HCT116 (cell line): Measurements from ENCODE around the gene ARHGAP10. TPM values are rescaled to one million over a fixed set of nuclear protein-coding genes. Genes with fewer than 3 reads are reported as not detected.

Source experiments
- ATAC-seq: fragments of 200-7000 bp; cut with Tn5 transposase; 2 replicates; pipeline ENCODE4 v1.9.1; 2020; ENCODE audit warnings: mild to moderate bottlenecking, moderate library complexity
- BruUV-seq: library from RNA; stranded (reverse); fragments of 400-500 nt; replicated peaks from 2 replicates; lab custom pipeline; 2021; lab: Mats Ljungman, UMichigan
- CTCF ChIA-PET: fragments of 300-600 bp; sonication (Branson Sonifier 250); formaldehyde crosslinking; loops from one replicate; lab custom pipeline; 2021; ENCODE audit warnings: antibody characterized with exemption; lab: Charles Lee
- POLR2A ChIA-PET: fragments of 300-600, 350-600 bp; sonication (Branson Sonifier 250); formaldehyde crosslinking; loops from one replicate; lab custom pipeline; 2021; ENCODE audit warnings: antibody characterized with exemption; lab: Charles Lee
- RAD21 ChIA-PET, 2 experiments: fragments of 300-600 bp; sonication (Branson Sonifier 250); formaldehyde crosslinking; loops; one replicate each; lab custom pipeline; 2023; ENCODE audit warnings: low total read pairs in 2 of 2; ENCODE audit not compliant: uncharacterized antibody in 2 of 2, unreplicated experiment in 2 of 2, low non-redundant PET in 1 of 2; lab: Charles Lee
- DNase-seq: peaks from one replicate; pipeline ENCODE4 v3.0.0-alpha.2; 2010; ENCODE audit warnings: low read depth, low spot score
- H2AFZ ChIP-seq: fragments of 200-600 bp; shearing (Covaris generic), sonication (generic); 2 replicates; pipeline ENCODE4 v1.6.1; 2017; ENCODE audit warnings: low read depth, mixed run types, mixed read lengths, antibody characterized with exemption, low read length; ENCODE audit not compliant: poor library complexity, severe bottlenecking
- H3K27ac ChIP-seq: 2 replicates; pipeline ENCODE4 v1.5.1; 2012; ENCODE audit warnings: low read depth, low read length
- H3K27me3 ChIP-seq: fragments of 200-600 bp; sonication (generic); 2 replicates; pipeline ENCODE4 v1.6.1; 2016; ENCODE audit warnings: mixed run types, low read length, mixed read lengths; ENCODE audit not compliant: insufficient read depth
- H3K36me3 ChIP-seq, 2 experiments: fragments of 200-500 bp in 1 of 2; fragments of 200-600 bp in 1 of 2; sonication (Bioruptor generic) in 1 of 2; sonication (generic) in 1 of 2; 2 replicates each; pipeline versions ENCODE4 v1.5.1 to v1.6.1; 2014 to 2016; ENCODE audit warnings: low read length in 2 of 2, inconsistent platforms in 1 of 2, mixed read lengths in 1 of 2, mixed run types in 1 of 2; ENCODE audit not compliant: insufficient read depth in 2 of 2, control insufficient read depth in 1 of 2
- H3K4me1 ChIP-seq, 2 experiments: fragments of 200-600 bp in 1 of 2; sonication (generic) in 1 of 2; 2 replicates each; pipeline versions ENCODE4 v1.5.1 to v1.6.1; 2012 to 2017; ENCODE audit warnings: low read length in 2 of 2, inconsistent platforms in 1 of 2, mild to moderate bottlenecking in 1 of 2, mixed read lengths in 1 of 2, mixed run types in 1 of 2, moderate library complexity in 1 of 2; ENCODE audit not compliant: insufficient read depth in 2 of 2, control insufficient read depth in 1 of 2
- H3K4me2 ChIP-seq: fragments of 200-600 bp; sonication (generic); 2 replicates; pipeline ENCODE4 v1.6.1; 2017; ENCODE audit warnings: mixed run types, low read length, mixed read lengths
- H3K4me3 ChIP-seq, 2 experiments: fragments of 200-600 bp in 1 of 2; sonication (generic) in 1 of 2; replicated peaks in 1 of 2; 2 replicates each; pipeline ENCODE4 v1.5.1; 2011 to 2016; ENCODE audit warnings: low read length in 2 of 2, control low read depth in 1 of 2, low read depth in 1 of 2, mild to moderate bottlenecking in 1 of 2, mixed read lengths in 1 of 2, mixed run types in 1 of 2
- H3K79me2 ChIP-seq: fragments of 200-600 bp; sonication (generic); 2 replicates; pipeline ENCODE4 v1.6.1; 2017; ENCODE audit warnings: mild to moderate bottlenecking, mixed run types, low read length, moderate library complexity, mixed read lengths; ENCODE audit not compliant: insufficient read depth
- H3K9ac ChIP-seq: fragments of 200-600 bp; sonication (generic); 2 replicates; pipeline ENCODE4 v1.6.1; 2016; ENCODE audit warnings: low read length, mixed read lengths
- H3K9me2 ChIP-seq: fragments of 200-600 bp; sonication (generic), shearing (Covaris generic); 2 replicates; pipeline ENCODE4 v1.6.1; 2017; ENCODE audit warnings: mixed run types, mild to moderate bottlenecking, moderate library complexity; ENCODE audit not compliant: insufficient read depth
- H3K9me3 ChIP-seq, 2 experiments: fragments of 200-500 bp in 1 of 2; fragments of 200-600 bp in 1 of 2; sonication (Bioruptor generic) in 1 of 2; sonication (generic) in 1 of 2; 2 replicates each; pipeline ENCODE4 v1.6.1; 2014 to 2017; ENCODE audit warnings: low read length in 2 of 2, mixed read lengths in 2 of 2, inconsistent platforms in 1 of 2, low read depth in 1 of 2, mild to moderate bottlenecking in 1 of 2, mixed run types in 1 of 2, moderate library complexity in 1 of 2; ENCODE audit not compliant: control insufficient read depth in 1 of 2, insufficient read depth in 1 of 2
- H4K20me1 ChIP-seq: fragments of 200-600 bp; sonication (generic), shearing (Covaris generic); 2 replicates; pipeline ENCODE4 v1.6.1; 2017; ENCODE audit warnings: mixed run types, mild to moderate bottlenecking, moderate library complexity; ENCODE audit not compliant: insufficient read depth
- EGR1 ChIP-seq: IDR thresholded peaks from 2 replicates; pipeline ENCODE4 v1.6.1; 2012; ENCODE audit warnings: low read depth
- ELF1 ChIP-seq: IDR thresholded peaks from 2 replicates; pipeline ENCODE4 v1.6.1; 2012; ENCODE audit warnings: low read depth, borderline replicate concordance
- JUND ChIP-seq: IDR thresholded peaks from 2 replicates; pipeline ENCODE4 v1.6.1; 2012
- RAD21 ChIP-seq: IDR thresholded peaks from 2 replicates; pipeline ENCODE4 v1.6.1; 2012; ENCODE audit warnings: low read depth, mild to moderate bottlenecking
- SP1 ChIP-seq: IDR thresholded peaks from 2 replicates; pipeline ENCODE4 v1.6.1; 2012; ENCODE audit warnings: low read depth
- intact Hi-C: fragments of 100-400 bp; cut with micrococcal nuclease; formaldehyde crosslinking; loops from 2 replicates; pipeline ENCODE4 v1.10.0; 2022
- total RNA-seq: library from RNA; stranded (reverse); gene quantifications from one replicate; pipeline ENCODE4 v1.2.1, GENCODE V29; 2021; ENCODE audit not compliant: unreplicated experiment

ARHGAP10 gene
- total RNA-seq, 1 experiment from 2014 or later: 24.7 TPM

DNA sequence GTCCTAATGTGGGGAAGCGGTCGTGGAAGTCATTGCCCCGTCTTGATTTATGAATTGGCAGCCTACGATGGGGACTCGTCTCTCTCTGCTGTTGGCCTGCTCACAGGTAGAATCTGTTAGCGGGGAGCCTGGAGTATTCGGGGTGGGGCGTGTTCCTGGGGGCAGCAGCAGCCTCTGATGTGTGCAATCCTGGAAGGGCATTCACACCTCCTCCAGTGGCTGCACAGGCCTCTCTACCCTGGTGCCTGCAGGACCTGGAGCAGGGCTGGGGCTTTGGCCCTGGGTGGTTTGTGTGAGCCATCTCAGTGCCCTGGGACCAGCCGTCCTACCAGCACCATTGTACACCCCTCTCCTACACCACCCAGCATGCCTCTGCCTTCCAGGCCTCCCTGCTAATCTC, 340.9 kb downstream of the ARHGAP10 start:
- ATAC-seq: no peak
- Histone ChIP-seq H4K20me1 (no peaks in the 10 kb centered on the region), H3K27me3 (no peaks in the 10 kb centered on the region), H3K9ac (no peak overlapping the region), H3K4me2 (no peak overlapping the region), H3K9me2 (no peaks in the 10 kb centered on the region), H2AFZ (no peak overlapping the region), H3K36me3 (no peaks in the 10 kb centered on the region; a peak in 1 of 4 replicates), H3K79me2 (no peaks in the 10 kb centered on the region), H3K4me3 (no peak overlapping the region), H3K27ac (no peak overlapping the region), H3K4me1 (no peaks in the 10 kb centered on the region), H3K9me3 (0 out of 4 replicates have a peak, but pooled peaks cover 0 to 4% of the 10 kb centered on the region in 2 experiments)
- TF ChIP-seq ELF1 (no peak), JUND (no peak)
- no peak for DNase-seq
- intact Hi-C loops: no loop called here
- ChIA-PET POLR2A (no interaction called here), RAD21 (no interaction called here), CTCF (no interaction called here)
- BruUV-seq: no TSS peak

- Histone ChIP-seq H3K27me3 (no peaks in the 10 kb centered on the region), H3K27ac (no peak overlapping the region), H3K9ac (no peak overlapping the region), H3K9me3 (0 out of 4 replicates have a peak, but pooled peaks cover 0 to 4% of the 10 kb centered on the region in 2 experiments), H3K4me1 (no peaks in the 10 kb centered on the region), H3K79me2 (no peaks in the 10 kb centered on the region), H3K4me2 (no peak overlapping the region), H4K20me1 (no peaks in the 10 kb centered on the region), H3K9me2 (no peaks in the 10 kb centered on the region), H3K4me3 (no peak overlapping the region), H2AFZ (no peak overlapping the region), H3K36me3 (no peaks in the 10 kb centered on the region; a peak in 1 of 4 replicates)
- ChIA-PET RAD21 (no interaction called here), POLR2A (no interaction called here), CTCF (no interaction called here)
- intact Hi-C loops: no loop called here
- no peak for DNase-seq
- no peak for ATAC-seq
- BruUV-seq: no TSS peak
- TF ChIP-seq SP1 (no peak), RAD21 (no peak), EGR1 (no peak)
These were observed 341.5 kb downstream of the ARHGAP10 start for GRCh38 chr4:148073349-148073748.
